Astrocyte of the spinal cord (primary cell): ENCODE measurements around the gene UNCX.

Experiments
- DNase-seq: peaks from one replicate; pipeline ENCODE4 v3.0.0; 2011; ENCODE audit warnings: low read depth, low spot score
- H3K4me3 ChIP-seq: 2 replicates; pipeline ENCODE4 v1.5.1; 2011; ENCODE audit warnings: low read depth, mild to moderate bottlenecking, low read length, moderate library complexity
- in situ Hi-C: cut with HindIII; loops from 2 replicates; pipeline ENCODE4 v1.10.0; 2017; ENCODE audit warnings: low sequenced_read_pairs
- TF ChIP-seq, protein P1 (sequence below): IDR thresholded peaks from 2 replicates; pipeline ENCODE4 v1.5.1; 2012; ENCODE audit warnings: low read depth, mild to moderate bottlenecking, low read length, inconsistent platforms

The UNCX gene

DNA sequence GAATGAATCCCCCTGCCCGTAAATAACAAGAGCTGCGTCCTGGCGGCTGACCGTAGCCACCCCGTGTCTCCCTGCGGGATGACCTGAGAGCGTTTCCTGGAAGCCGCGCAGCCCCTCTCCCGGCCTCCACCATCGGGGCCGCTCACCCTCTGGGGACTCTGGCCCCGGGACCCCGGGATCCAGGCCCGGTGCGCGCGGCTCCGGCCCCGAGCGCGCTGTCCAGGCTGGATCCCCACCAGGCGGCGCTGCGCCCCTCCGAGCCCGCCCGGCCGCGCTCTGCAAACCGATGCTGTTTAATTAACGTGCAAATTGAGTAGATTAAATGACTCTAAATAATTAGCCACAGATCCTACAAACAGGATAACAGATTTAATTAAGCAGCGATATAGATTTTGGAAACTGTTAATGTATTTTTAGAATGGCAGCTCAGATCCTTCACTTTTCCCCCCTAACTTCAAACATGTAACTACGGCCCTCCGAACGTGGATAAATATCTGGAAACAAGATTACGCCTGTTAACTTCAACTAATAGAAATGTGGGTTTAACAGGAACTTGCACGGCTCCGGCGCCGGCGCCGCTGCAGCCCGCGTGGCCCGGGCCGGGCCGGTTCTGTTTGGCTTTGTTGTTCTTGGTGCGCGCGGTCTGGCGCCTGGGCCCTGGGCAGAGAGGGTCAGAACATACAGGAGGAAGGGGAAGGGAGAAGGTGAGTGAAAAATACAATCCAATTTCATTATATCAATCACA, 7.1 kb upstream of the UNCX start:
- no peak for DNase-seq
- H3K4me3 ChIP-seq, result no peak overlapping the region
- in situ Hi-C loops, result no loop called here
- TF ChIP-seq, protein P1, sequence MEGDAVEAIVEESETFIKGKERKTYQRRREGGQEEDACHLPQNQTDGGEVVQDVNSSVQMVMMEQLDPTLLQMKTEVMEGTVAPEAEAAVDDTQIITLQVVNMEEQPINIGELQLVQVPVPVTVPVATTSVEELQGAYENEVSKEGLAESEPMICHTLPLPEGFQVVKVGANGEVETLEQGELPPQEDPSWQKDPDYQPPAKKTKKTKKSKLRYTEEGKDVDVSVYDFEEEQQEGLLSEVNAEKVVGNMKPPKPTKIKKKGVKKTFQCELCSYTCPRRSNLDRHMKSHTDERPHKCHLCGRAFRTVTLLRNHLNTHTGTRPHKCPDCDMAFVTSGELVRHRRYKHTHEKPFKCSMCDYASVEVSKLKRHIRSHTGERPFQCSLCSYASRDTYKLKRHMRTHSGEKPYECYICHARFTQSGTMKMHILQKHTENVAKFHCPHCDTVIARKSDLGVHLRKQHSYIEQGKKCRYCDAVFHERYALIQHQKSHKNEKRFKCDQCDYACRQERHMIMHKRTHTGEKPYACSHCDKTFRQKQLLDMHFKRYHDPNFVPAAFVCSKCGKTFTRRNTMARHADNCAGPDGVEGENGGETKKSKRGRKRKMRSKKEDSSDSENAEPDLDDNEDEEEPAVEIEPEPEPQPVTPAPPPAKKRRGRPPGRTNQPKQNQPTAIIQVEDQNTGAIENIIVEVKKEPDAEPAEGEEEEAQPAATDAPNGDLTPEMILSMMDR, result peak; percentile 77

DNA sequence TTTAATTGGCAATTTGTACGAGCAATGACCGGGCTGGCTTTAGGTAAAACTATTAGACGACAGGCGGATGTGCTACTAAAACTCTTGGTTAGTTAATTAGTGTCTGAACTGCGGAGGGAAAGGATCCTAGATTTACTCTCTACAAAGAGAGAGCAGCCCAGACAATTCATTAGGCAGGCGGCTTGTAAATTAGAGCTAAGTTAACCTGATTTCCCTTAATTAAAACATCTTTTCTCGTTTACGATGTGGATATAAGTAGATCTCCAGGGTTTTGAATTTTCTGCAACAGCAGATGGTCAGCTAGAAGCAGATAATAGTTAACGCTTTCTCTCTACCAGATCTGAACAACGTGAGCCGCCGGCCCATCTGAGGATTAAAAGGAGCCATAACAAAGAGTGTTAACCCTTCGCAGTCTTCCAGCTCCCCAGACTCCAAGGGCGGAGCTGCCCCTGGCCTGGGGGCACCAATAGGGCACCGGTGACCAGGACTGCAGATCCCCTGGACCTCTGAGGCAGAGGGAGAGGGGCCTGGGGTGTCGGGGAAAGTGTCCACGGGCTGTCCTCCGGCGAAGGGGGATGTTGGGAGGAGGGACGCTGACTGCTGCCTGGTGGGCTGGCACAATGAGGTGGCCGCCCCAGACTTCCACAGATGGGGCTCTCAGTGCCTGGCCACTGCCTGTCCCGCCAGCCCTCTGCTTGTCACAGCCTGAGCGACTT, 6.3 kb upstream of the UNCX start:
- H3K4me3 ChIP-seq, result no peak overlapping the region
- TF ChIP-seq, protein P1, result no peak
- no peak for DNase-seq
- in situ Hi-C loops, result no loop called here

DNA sequence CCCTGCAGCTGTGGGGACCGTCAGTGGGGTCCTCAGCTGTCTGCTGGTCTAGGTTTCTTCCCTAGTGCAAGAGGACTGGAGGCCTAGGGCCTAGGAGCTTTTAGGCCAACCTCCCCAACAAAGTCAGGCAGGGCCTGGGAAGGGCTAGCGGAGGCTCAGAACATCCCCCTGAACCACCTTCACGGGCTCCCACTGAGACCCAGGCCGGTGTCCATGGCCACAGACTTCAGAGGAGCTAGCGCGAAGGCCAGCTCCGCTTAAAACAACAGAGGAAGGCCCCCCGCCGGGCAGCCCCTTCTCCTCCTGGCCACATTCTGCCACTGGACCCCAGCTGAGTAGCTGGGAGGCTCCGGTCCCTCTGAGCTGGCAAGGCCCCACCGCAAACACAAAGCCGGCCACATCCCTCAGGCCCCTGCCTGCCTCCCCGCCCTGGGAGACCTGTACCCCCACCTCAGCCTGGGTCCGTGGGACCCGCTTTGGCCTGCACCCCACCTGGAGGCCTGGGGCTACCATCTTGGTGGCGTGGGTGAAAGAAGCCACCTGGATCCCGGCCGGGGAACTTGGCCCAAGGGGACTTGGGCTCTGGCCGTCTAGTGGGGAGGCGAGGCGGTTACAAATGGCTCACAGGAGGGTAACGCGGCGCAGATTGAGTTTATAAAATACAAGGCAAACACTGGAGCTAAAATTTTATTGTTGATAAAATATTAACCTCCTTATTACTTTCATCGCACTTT, 5.4 kb upstream of the UNCX start:
- TF ChIP-seq, protein P1, result no peak
- H3K4me3 ChIP-seq, result no peak overlapping the region
- no peak for DNase-seq
- in situ Hi-C loops, result no loop called here

GRCh38 chr7:1227814-1228544, 4.7 kb upstream of the UNCX start:
- in situ Hi-C loops, result no loop called here
- DNase-seq, result no peak

GRCh38 chr7:1228545-1229201, 4.0 kb upstream of the UNCX start:
- TF ChIP-seq, protein P1, result no peak
- H3K4me3 ChIP-seq, result no peak overlapping the region
- in situ Hi-C loops, result no loop called here
- no peak for DNase-seq

More at GRCh38 chr7:1227814-1228544, 4.7 kb upstream of the UNCX start:
- H3K4me3 ChIP-seq, result no peak overlapping the region
- TF ChIP-seq, protein P1, result no peak
